Transverse colon (tissue), 4 donors: ENCODE measurements around the gene DMD. TPM values are rescaled to one million over a fixed set of nuclear protein-coding genes. Genes with fewer than 3 reads are reported as not detected.

ENCODE experiments used
- DNase-seq: peaks from one replicate; pipeline ENCODE4 v3.0.0-alpha.2; 2019
- H3K27ac ChIP-seq, 4 donors: fragments of 200-600 bp; sonication (generic); 2 replicates each; pipeline ENCODE4 v1.5.1; 2016 to 2018; ENCODE audit warnings: inconsistent platforms in 4 of 4
- H3K27me3 ChIP-seq: fragments of 200-600 bp; sonication (generic); 2 replicates; pipeline ENCODE4 v1.5.1; 2017; ENCODE audit warnings: inconsistent platforms
- H3K36me3 ChIP-seq, 4 donors: fragments of 200-600 bp; sonication (generic); 2 replicates each; pipeline ENCODE4 v1.5.1; 2017 to 2019; ENCODE audit warnings: inconsistent platforms in 4 of 4
- H3K4me1 ChIP-seq, 4 donors: fragments of 200-600 bp; sonication (generic); 2 replicates each; pipeline ENCODE4 v1.5.1; 2017 to 2020; ENCODE audit warnings: inconsistent platforms in 4 of 4
- H3K4me3 ChIP-seq, 4 donors: fragments of 200-600 bp; sonication (generic); 1 replicate in 1 of 4; 2 replicates in 3 of 4; pipeline versions ENCODE4 v1.5.1 to v1.6.1; 2017 to 2019; ENCODE audit warnings: inconsistent platforms in 4 of 4
- H3K9me3 ChIP-seq, 2 donors: fragments of 200-600 bp; sonication (generic); 2 replicates each; pipeline ENCODE4 v1.5.1; 2017 to 2019; ENCODE audit warnings: inconsistent platforms in 2 of 2
- CTCF ChIP-seq, 5 experiments: fragments of 200-600 bp in 3 of 5; fragments of 450-650 bp in 2 of 5; sonication (generic) in 3 of 5; IDR thresholded peaks; 1 replicate in 2 of 5; 2 replicates in 3 of 5; pipeline ENCODE4 v1.5.1; 2016 to 2017; ENCODE audit warnings: antibody characterized with exemption in 5 of 5, inconsistent platforms in 3 of 5, mild to moderate bottlenecking in 2 of 5, moderate library complexity in 1 of 5
- EP300 ChIP-seq: sonication (generic); formaldehyde crosslinking; IDR thresholded peaks from one replicate; pipeline ENCODE4 v1.6.1; 2017; ENCODE audit warnings: antibody characterized with exemption, low read depth
- POLR2A ChIP-seq: fragments of 450-650 bp; IDR thresholded peaks from one replicate; pipeline ENCODE4 v1.6.1; 2016; ENCODE audit warnings: antibody characterized with exemption, mild to moderate bottlenecking, moderate library complexity
- POLR2AphosphoS5 ChIP-seq, 3 donors: sonication (generic); formaldehyde crosslinking; IDR thresholded peaks; one replicate each; pipeline ENCODE4 v1.6.1; 2016; ENCODE audit warnings: antibody characterized with exemption in 3 of 3
- WGBS, 2 donors: methylation state at CpG; one replicate each; pipeline ENCODE4 v1.1.5; 2018; ENCODE audit warnings: low coverage in 1 of 2; 5-methylcytosine and 5-hydroxymethylcytosine counted together
- in situ Hi-C, 4 donors: fragments of 200-750 bp; cut with MboI; loops; one replicate each; pipeline versions ENCODE4 v1.15.0 to v1.15.1; 2017; ENCODE audit warnings: low sequenced_read_pairs in 3 of 4, low pct_ligation_motif_present in 1 of 4, low pct_unique_long_range_greater_than_20kb in 1 of 4
- intact Hi-C: fragments of 100-400 bp; cut with DNase I; formaldehyde crosslinking; loops from one replicate; pipeline ENCODE4 v1.15.1; 2023; ENCODE audit warnings: low total_unique reads
- total RNA-seq, 4 donors: library from RNA; depleted of rRNA; stranded (reverse); fragments of >200 nt; gene quantifications; one replicate each; pipeline ENCODE4 v1.1.0, GENCODE V29; 2016

Gene DMD
- total RNA-seq, 4 donors from 2014 or later: 20.9 to 44.6 (median 32.5) TPM

GRCh38 chrX:32825009-32825408 lies 386.3 kb downstream of the DMD start:
- Histone ChIP-seq H3K9me3 (no peaks in the 10 kb centered on the region), H3K27ac (no peak overlapping the region), H3K4me3 (no peak overlapping the region), H3K36me3 (no peaks in the 10 kb centered on the region), H3K27me3 (no peaks in the 10 kb centered on the region), H3K4me1 (no peaks in the 10 kb centered on the region)
- TF ChIP-seq EP300 (no peak), CTCF (IDR thresholded peaks at IDR 0.05) (no peak), POLR2AphosphoS5 (IDR thresholded peaks at IDR 0.05) (no peak), POLR2A (no peak)
- intact Hi-C loops (no loop called here), in situ Hi-C loops (no loop called here)
- no peak for DNase-seq
- WGBS, 2 donors: 75% methylated on average over 2 of the region's 2 CpGs; no CpG with 5 or more reads in 1 of the 2 donors

- H3K27ac ChIP-seq: no peak overlapping the region
- 91% methylated on average over 10 of the region's 10 CpGs; no CpG with 5 or more reads in 1 of the 2 donors for WGBS, 2 donors
- DNase-seq: no peak
- no peaks in the 10 kb centered on the region for H3K27me3 ChIP-seq
- no peaks in the 10 kb centered on the region for H3K4me1 ChIP-seq
- in situ Hi-C loops (no loop called here), intact Hi-C loops (no loop called here)
- H3K4me3 ChIP-seq: no peak overlapping the region
- no peaks in the 10 kb centered on the region for H3K36me3 ChIP-seq
- no peak for TF ChIP-seq POLR2AphosphoS5 (IDR thresholded peaks at IDR 0.05)
- H3K9me3 ChIP-seq: no peaks in the 10 kb centered on the region
Measured at GRCh38 chrX:32804034-32804433, 407.3 kb downstream of the DMD start.

- intact Hi-C loops (no loop called here), in situ Hi-C loops (no loop called here)
- WGBS, 2 donors: 43 to 53% methylated on average over 3 of the region's 3 CpGs
Measured at GRCh38 chrX:32798990-32799389, 412.4 kb downstream of the DMD start.

GRCh38 chrX:32788936-32789335 lies 422.4 kb downstream of the DMD start:
- no peak for DNase-seq
- Histone ChIP-seq H3K4me1 (no peaks in the 10 kb centered on the region), H3K36me3 (no peaks in the 10 kb centered on the region), H3K4me3 (no peak overlapping the region), H3K27me3 (no peaks in the 10 kb centered on the region), H3K9me3 (no peaks in the 10 kb centered on the region), H3K27ac (no peak overlapping the region)
- TF ChIP-seq POLR2A (no peak), EP300 (no peak), POLR2AphosphoS5 (IDR thresholded peaks at IDR 0.05) (no peak), CTCF (IDR thresholded peaks at IDR 0.05) (no peak)
- in situ Hi-C loops: no loop called here
- 25 to 43% methylated on average over 1 of the region's 1 CpG for WGBS, 2 donors
- intact Hi-C loops: no loop called here

More at GRCh38 chrX:32798990-32799389, 412.4 kb downstream of the DMD start:
- Histone ChIP-seq H3K9me3 (no peaks in the 10 kb centered on the region), H3K36me3 (no peaks in the 10 kb centered on the region), H3K4me3 (no peak overlapping the region), H3K27me3 (no peaks in the 10 kb centered on the region), H3K4me1 (no peaks in the 10 kb centered on the region), H3K27ac (no peak overlapping the region)
- no peak for DNase-seq
- TF ChIP-seq CTCF (IDR thresholded peaks at IDR 0.05): no peak
- no peak for TF ChIP-seq POLR2AphosphoS5 (IDR thresholded peaks at IDR 0.05)
- no peak for TF ChIP-seq EP300
- TF ChIP-seq POLR2A: no peak

- WGBS, 2 donors: 94% methylated on average over 4 of the region's 4 CpGs
- no peaks in the 10 kb centered on the region for H3K9me3 ChIP-seq
- no peaks in the 10 kb centered on the region for H3K4me1 ChIP-seq
- H3K36me3 ChIP-seq: no peaks in the 10 kb centered on the region
- no peak overlapping the region for H3K27ac ChIP-seq
- H3K4me3 ChIP-seq: no peak overlapping the region
- no peak for DNase-seq
- TF ChIP-seq POLR2AphosphoS5 (IDR thresholded peaks at IDR 0.05) (no peak), POLR2A (no peak), EP300 (no peak), CTCF (IDR thresholded peaks at IDR 0.05) (no peak)
- H3K27me3 ChIP-seq: no peaks in the 10 kb centered on the region
- intact Hi-C loops: no loop called here
- in situ Hi-C loops: no loop called here
Measured at GRCh38 chrX:32780109-32780508, 431.2 kb downstream of the DMD start.
